HG03159 (cell line): Measurements from ENCODE around the gene CD55.
"Not testable (repeated sequence)": the region's sequence is repeated elsewhere in the genome, so short reads cannot be mapped to it uniquely, and the experiment has no call there.

Experiments used
- ATAC-seq: cut with Tn5 transposase; IDR thresholded peaks from one replicate; pipeline ENCODE4 v1.9.1; 2021; ENCODE audit warnings: mild to moderate bottlenecking, moderate library complexity; ENCODE audit not compliant: unreplicated experiment

The CD55 gene

DNA sequence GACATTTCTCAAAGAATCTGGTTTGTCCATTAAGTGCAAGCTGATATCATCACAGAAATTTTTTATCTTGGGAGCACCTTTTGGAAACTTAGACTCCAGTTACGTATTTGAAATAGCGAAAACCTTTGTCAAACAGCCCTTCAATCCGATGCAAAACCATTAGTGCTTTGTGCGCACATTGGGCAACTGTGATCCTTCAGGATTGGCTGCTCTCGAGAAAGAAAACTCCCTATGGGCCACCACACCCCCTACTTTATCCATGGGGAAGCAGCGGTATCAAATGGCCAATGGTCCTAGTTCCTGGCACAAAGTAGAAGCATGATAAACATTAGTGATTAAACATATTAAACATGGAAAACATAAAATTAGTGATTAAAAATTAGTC is 16.0 kb upstream of the CD55 start:
- no peak for ATAC-seq

GRCh38 chr1:207306023-207306422 is 15.5 kb upstream of the CD55 start:
- ATAC-seq, result no peak

DNA sequence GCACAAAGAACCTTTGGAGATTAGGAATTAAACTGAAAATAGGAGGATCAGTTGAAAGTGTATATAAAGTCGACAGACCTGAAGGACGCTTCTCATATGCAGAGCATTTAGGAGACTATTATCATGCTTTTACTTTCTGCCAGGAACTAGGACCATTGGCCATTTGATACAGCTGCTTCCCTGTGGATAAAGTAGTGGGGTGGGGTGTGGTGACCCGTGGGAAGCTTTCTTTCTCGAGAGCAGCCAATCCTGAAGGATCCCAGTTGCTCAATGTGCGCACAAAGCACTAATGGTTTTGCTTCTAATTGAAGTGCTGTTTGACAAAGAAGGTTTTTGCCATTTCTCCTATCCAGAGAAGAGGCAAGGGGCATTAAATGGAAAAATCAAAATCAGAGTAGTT is 14.9 kb upstream of the CD55 start:
- no peak for ATAC-seq

DNA sequence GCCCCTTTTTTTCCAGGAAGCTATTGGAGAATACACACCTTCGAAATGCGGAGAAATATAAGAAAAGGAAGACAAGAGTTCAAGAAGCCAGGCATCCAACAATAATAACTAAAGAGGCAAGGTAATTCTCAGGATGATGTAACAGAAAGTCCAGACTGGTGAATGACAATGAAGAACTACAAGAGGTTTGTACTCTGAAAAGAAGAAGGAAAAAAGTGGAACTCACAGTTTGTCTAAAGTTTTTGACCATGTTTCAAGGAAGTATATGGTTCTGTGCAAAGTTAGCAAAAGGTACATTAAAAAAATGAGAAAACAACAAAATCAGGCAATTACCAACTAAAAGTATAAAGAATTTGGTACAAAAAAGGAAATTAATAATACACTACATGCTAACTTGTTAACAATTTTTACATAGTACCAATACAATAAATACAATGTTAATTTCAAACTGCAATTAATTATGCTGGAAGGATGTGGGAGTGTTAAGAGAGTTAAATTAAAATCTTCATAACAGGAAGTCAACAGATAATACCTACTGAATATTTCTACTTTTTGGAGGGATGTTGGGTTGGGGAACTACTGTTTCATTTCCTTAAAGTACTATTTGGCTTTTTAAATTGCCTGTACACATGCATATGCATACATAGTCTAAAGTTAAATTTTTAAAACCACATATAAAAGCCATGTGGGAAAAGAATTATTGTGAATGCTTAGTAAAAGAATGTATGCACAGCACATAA is 12.9 kb upstream of the CD55 start:
- no peak for ATAC-seq

DNA sequence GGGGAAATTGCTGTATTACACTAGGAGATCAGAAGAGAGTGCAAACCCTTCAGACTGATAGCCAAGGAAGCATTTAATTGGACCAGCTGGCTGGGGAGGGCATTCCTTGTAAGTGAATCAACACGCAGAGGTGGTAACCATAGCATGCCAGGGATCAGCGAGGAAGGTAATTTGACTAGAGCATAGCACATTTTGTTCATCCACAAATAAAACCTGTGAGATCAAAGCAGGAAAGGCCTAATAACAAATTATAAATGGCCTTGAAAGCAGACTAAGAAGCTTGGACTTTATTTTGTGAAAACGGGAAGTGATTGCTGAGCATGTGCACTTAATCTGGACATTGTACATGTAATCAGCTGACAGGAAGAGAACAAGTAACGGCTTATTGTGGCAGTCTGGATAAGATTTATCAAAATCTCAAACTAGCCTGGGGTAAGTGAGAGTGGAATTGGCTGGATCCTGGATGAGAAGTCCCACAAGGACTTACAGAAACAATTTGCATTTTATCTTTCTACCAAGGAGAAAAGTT is 11.7 kb upstream of the CD55 start:
- ATAC-seq, result no peak

DNA sequence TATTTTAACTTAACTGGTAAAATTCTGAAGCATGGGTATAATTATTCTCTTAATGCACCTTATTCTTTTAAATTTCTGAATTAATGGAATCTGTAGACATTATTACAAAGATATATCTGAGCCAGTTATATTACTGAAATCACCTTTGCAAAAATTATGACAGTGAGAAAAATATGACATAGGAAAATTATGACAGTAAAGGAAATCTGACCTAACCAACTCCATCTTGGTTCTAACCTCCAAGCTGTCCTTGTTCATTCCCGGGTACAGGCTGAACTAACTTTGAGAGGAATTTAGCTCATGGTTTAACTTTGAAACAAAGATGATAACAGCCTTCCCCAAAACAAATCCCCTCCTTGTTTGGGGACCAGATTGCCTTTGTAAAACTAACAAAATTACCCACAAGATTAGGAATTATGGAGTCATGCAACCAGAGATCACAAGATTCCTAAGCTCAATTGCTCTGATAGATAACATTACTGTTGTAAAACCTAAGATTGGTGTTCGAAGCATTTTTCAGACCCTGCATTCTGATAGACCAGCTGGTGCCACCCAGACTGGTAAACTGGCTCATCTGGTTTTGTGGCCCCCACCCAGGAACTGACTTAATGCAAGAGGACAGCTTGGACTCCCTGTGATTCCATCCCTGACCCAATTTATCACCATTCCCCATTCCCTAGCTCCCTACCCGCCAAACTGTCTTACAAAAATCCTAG is 9.4 kb upstream of the CD55 start:
- ATAC-seq, result no peak

DNA sequence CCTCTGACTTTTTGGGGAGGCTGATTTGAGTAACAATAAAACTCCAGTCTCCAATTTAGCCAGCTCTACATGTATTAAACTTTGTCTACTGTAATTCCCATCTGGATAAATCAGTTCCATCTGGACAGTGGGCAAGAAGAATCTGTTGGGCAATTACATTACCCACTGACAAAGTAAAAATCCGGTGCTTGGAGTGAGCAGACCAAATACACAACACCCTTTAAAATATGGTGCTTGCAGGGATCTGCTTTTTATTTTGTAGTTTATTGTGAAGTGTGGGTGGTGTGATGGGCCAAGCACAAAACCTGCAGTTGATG is 8.9 kb upstream of the CD55 start:
- no peak for ATAC-seq

GRCh38 chr1:207313131-207313530 is 8.3 kb upstream of the CD55 start:
- no peak for ATAC-seq

GRCh38 chr1:207314816-207315215 is 6.7 kb upstream of the CD55 start:
- ATAC-seq, result no peak

GRCh38 chr1:207315435-207315834 is 6.0 kb upstream of the CD55 start:
- ATAC-seq, result no peak

GRCh38 chr1:207316141-207316540 is 5.3 kb upstream of the CD55 start:
- ATAC-seq, result no peak

GRCh38 chr1:207316622-207317391 is 4.7 kb upstream of the CD55 start:
- no peak for ATAC-seq

GRCh38 chr1:207317561-207317960 is 3.9 kb upstream of the CD55 start:
- no peak for ATAC-seq

DNA sequence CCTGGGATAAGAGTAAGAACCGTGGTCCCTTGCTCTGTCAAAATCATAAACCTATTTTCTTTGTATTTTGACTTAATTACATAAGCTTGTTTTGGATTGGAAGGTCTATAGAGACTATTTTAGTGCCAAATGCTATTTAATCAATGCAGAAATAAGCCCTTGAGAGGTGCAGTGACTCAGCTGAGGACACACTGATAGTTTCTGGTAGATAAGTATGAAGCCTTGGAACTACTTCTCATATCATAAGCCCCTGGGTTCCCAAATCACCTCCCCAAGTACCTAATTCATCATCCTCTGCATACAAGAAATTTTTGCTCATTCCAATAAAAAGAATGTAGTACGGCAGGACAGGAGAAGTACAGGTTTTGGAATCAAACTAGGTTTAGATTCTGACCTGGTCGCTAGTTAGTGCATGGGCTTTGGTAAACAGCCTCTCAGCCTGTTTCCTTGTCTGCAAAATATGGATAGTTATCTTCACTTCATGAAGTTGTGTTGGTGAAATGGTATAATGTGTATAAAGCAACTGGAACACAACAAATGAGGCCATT is 3.3 kb upstream of the CD55 start:
- no peak for ATAC-seq

- no peak for ATAC-seq
These were observed 2.3 kb upstream of the CD55 start for GRCh38 chr1:207319199-207319598.

GRCh38 chr1:207320105-207320504 is 1.4 kb upstream of the CD55 start:
- ATAC-seq, result not testable (repeated sequence)

DNA sequence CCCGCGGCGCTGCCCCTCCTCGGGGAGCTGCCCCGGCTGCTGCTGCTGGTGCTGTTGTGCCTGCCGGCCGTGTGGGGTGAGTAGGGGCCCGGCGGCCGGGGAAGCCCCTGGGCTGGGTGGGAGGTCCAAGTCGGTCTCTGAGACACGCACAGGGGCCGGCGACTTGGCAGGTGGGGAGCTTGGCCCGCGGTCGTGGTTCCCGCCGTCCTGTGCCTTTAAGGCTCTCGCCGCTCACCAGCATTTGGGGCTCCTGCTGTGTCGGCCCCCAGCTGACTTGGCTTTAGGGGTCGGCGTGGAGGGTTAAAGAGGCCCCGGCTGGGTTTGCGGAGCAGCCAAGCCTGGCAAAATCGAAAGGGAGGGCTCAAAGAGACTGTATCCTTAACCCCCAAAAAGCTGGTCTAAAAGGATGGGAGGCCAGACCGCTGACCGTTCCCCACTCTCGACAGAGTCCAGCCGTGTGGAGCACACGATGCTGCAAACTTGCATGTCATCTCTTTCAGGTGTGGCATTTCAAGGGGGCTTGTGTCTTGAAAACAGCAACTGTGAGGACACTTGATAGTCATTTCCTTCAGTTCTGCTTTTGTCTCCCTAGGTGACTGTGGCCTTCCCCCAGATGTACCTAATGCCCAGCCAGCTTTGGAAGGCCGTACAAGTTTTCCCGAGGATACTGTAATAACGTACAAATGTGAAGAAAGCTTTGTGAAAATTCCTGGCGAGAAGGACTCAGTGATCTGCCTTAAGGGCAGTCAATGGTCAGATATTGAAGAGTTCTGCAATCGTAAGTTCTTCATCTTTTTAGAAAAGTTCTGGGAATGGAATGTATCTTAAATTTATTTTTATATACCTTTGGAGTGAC is 540 bp downstream of the CD55 start:
- no peak for ATAC-seq

- no peak for ATAC-seq
These were observed 2.1 kb downstream of the CD55 start for GRCh38 chr1:207323425-207324225.

DNA sequence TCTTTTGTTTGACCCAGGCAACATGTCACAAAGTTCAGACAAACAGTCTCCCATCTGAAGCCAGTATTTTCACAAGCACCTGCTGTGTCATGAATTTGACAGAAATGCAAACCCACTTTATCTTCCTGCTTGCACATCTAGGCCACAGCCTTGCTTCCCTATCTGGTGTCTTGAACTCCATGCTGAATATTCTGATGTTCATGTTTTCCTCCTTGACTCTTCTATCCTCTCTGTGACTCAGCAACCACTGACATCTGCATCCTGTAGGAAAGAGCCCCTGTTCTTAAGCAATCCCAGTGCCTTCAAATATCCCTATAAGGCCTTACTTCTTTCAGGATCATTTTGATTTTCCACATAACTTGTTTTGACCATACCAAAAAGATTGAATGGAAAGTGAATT is 6.5 kb downstream of the CD55 start:
- no peak for ATAC-seq
